Kidney (tissue), 14 donors: ENCODE measurements around the gene ST6GAL1. TPM values are rescaled to one million over a fixed set of nuclear protein-coding genes. Genes with fewer than 3 reads are reported as not detected.
"Not testable (repeated sequence)": the region's sequence is repeated elsewhere in the genome, so short reads cannot be mapped to it uniquely, and the experiment has no call there.

Experiments used
- DNase-seq, 5 donors: peaks; one replicate each; pipeline ENCODE4 v3.0.0-alpha.2; 2013 to 2020
- FAIRE-seq: peaks from 2 replicates; lab custom pipeline; 2012; peaks lifted over from hg19 to GRCh38; lab: Jason Lieb, UNC
- H3K27ac ChIP-seq, 2 donors: one replicate each; pipeline ENCODE4 v1.7.0; 2013; ENCODE audit warnings: low read depth in 2 of 2, low read length in 2 of 2, inconsistent platforms in 1 of 2
- H3K27me3 ChIP-seq: one replicate; pipeline ENCODE4 v1.7.1; 2013; ENCODE audit warnings: low read length, inconsistent platforms; ENCODE audit not compliant: control insufficient read depth, insufficient read depth
- H3K36me3 ChIP-seq, 3 donors: one replicate each; pipeline versions ENCODE4 v1.7.0 to v1.7.1; 2013; ENCODE audit warnings: low read length in 3 of 3, control low read depth in 1 of 3, inconsistent platforms in 1 of 3; ENCODE audit not compliant: insufficient read depth in 3 of 3, control insufficient read depth in 2 of 3
- H3K4me1 ChIP-seq, 3 donors: one replicate each; pipeline versions ENCODE4 v1.7.0 to v1.7.1; 2013; ENCODE audit warnings: low read length in 3 of 3, inconsistent platforms in 1 of 3, low read depth in 1 of 3; ENCODE audit not compliant: control insufficient read depth in 2 of 3, insufficient read depth in 2 of 3
- H3K4me3 ChIP-seq, 3 donors: one replicate each; pipeline versions ENCODE4 v1.7.0 to v1.8.1; 2013; ENCODE audit warnings: low read length in 3 of 3, control low read depth in 1 of 3, inconsistent platforms in 1 of 3
- H3K9ac ChIP-seq, 3 donors: one replicate each; pipeline versions ENCODE4 v1.7.0 to v1.7.1; 2013; ENCODE audit warnings: low read length in 3 of 3, control low read depth in 1 of 3, inconsistent platforms in 1 of 3
- H3K9me3 ChIP-seq, 3 donors: one replicate each; pipeline versions ENCODE4 v1.7.0 to v1.7.1; 2013; ENCODE audit warnings: low read length in 3 of 3, control low read depth in 1 of 3, inconsistent platforms in 1 of 3; ENCODE audit not compliant: control insufficient read depth in 2 of 3, insufficient read depth in 1 of 3
- intact Hi-C: fragments of 100-400 bp; cut with DNase I; formaldehyde crosslinking; loops from one replicate; pipeline ENCODE4 v1.11.1; 2022
- polyA plus RNA-seq: library from polyadenylated mRNA; stranded (reverse); fragments of 350-450 nt; fragmentation: Illumina TruSeq; extraction: RNeasy Lipid Tissue Mini Kit (QIAGEN cat#74804); gene quantifications from one replicate; pipeline ENCODE4 v1.2.3, GENCODE V29; 2014; ENCODE audit warnings: low read depth, low replicate concordance; ENCODE audit not compliant: insufficient read depth
- total RNA-seq: library from RNA; stranded (reverse); fragmentation: NEBNext Ultra II Directional; extraction: Animal tissue kit (Norgen Biotek cat#: 25700); gene quantifications from one replicate; pipeline ENCODE4 v1.2.1, GENCODE V29; 2021
- TF ChIP-seq, protein P1 (sequence below): IDR thresholded peaks from 3 replicates; pipeline ENCODE4 v1.5.1; 2012; ENCODE audit warnings: mild to moderate bottlenecking, moderate library complexity, borderline replicate concordance; ENCODE audit not compliant: insufficient read depth; ENCODE audit errors: extremely low read depth
- donor health status: control.
- donor health status: control.
- donor health status: control.
- donor health status: control.
- donor health status: control.
- donor health status: DM: yes; HTN: yes; CAD: no.
- donor health status: Normal renal cell carcinoma (clear cell type).

Gene ST6GAL1
- total and polyA plus RNA-seq, 2 donors from 2014 or later: 62.6 to 236 TPM

DNA sequence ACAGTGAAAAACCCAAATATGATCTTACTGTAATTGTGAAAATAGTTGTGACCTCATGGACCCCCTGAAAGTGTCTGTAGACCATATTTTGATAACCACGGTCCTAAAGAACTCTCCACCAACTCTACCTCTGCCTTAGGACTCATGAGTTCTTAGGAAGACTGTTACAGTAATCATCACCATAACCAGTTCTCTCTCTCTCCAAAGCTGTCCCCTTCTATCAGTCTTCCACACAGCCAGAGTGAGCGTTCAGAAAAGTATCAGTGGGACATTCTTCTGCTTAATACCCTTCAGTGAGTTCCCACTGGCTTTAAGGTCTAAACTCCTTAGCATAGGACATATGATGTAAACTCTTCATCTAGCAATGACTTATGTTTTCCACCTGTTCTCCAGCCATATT lies 27.6 kb upstream of the ST6GAL1 start:
- FAIRE-seq (no peak), DNase-seq (no peak)
- Histone ChIP-seq H3K27ac (no peak overlapping the region), H3K4me1 (no peaks in the 10 kb centered on the region), H3K9ac (no peak overlapping the region), H3K9me3 (no peaks in the 10 kb centered on the region), H3K27me3 (no peaks in the 10 kb centered on the region), H3K4me3 (no peak overlapping the region), H3K36me3 (no peaks in the 10 kb centered on the region)
- intact Hi-C loops: no loop called here
- TF ChIP-seq, protein P1, sequence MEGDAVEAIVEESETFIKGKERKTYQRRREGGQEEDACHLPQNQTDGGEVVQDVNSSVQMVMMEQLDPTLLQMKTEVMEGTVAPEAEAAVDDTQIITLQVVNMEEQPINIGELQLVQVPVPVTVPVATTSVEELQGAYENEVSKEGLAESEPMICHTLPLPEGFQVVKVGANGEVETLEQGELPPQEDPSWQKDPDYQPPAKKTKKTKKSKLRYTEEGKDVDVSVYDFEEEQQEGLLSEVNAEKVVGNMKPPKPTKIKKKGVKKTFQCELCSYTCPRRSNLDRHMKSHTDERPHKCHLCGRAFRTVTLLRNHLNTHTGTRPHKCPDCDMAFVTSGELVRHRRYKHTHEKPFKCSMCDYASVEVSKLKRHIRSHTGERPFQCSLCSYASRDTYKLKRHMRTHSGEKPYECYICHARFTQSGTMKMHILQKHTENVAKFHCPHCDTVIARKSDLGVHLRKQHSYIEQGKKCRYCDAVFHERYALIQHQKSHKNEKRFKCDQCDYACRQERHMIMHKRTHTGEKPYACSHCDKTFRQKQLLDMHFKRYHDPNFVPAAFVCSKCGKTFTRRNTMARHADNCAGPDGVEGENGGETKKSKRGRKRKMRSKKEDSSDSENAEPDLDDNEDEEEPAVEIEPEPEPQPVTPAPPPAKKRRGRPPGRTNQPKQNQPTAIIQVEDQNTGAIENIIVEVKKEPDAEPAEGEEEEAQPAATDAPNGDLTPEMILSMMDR: no peak

DNA sequence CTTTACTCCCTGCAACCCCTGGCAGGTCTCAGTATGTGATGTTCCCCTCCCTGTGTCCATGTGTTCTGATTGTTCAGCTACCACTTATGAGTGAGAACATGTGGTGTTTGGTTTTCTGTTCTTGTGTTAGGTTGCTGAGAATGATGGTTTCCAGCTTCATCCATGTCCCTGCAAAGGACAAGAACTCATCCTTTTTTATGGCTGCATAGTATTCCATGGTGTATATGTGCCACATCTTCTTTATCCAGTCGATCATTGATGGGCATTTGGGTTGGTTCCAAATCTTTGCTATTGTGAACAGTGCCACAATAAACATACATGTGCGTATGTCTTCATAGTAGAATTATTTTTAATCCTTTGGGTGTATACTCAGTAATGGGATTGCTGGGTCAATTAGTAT lies 26.6 kb upstream of the ST6GAL1 start:
- H3K27me3 ChIP-seq, H3K27ac ChIP-seq, intact Hi-C loops, H3K36me3 ChIP-seq, DNase-seq, H3K9ac ChIP-seq, H3K4me1 ChIP-seq, H3K9me3 ChIP-seq, H3K4me3 ChIP-seq, FAIRE-seq: not testable (repeated sequence)

DNA sequence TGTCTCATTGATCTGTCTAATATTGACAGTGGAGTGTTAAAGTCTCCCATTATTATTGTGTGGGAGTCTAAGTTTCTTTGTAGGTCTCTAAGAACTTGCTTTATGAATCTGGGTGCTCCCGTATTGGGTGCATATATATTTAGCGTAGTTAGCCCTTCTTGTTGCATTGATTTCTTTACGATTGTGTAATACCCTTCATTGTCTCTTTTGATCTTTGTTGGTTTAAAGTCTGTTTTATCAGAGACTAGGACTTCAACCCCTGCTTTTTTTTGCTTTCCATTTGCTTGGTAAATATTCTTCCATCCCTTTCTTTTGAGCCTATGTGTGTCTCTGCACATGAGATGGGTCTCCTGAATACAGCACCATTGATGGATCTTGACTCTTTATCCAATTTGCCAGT lies 23.3 kb upstream of the ST6GAL1 start:
- H3K9me3 ChIP-seq, DNase-seq, H3K27ac ChIP-seq, H3K36me3 ChIP-seq, intact Hi-C loops, H3K4me3 ChIP-seq, H3K4me1 ChIP-seq, FAIRE-seq, H3K9ac ChIP-seq, H3K27me3 ChIP-seq: not testable (repeated sequence)

DNA sequence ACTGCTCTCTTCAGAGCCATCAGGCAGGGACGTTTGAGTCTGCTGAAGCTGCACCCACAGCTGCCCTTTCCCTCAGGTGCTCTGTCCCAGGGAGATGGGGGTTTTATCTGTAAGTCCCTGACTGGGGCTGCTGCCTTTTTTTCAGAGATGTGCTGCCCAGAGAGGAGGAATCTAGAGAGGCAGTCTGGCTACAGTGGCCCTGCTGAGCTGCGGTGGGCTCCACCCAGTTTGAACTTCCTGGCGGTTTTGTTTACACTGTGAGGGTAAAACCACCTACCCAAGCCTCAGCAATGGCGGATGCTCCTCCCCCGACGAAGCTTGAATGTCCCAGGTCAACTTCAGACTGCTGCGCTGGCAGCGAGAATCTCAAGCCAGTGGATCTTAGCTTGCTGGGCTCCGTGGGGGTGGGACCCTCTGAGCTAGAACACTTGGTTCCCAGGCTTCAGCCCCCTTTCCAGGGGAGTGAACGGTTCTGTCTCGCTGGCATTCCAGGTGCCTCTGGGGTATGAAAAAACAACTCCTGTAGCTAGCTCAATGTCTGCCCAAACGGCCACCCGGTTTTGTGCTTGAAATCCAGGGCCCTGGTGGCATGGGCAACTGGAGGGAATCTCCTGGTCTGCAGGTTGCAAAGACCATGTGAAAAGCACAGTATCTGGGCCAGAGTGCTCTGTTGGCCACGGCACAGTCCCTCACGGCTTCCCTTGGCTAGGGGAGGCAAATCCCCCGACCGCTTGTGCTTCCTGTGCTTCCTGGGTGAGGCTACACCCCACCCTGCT lies 21.1 kb upstream of the ST6GAL1 start:
- TF ChIP-seq, protein P1: no peak
- Histone ChIP-seq H3K27me3 (no peaks in the 10 kb centered on the region), H3K9me3 (no peaks in the 10 kb centered on the region), H3K4me3 (no peak overlapping the region), H3K9ac (no peak overlapping the region), H3K27ac (no peak overlapping the region), H3K36me3 (no peaks in the 10 kb centered on the region), H3K4me1 (no peaks in the 10 kb centered on the region)
- no peak for FAIRE-seq
- DNase-seq: peak in 1 of 5 donors; percentile 32
- intact Hi-C loops: no loop called here
